Measurements from ENCODE around the gene TBX2.
"Not testable (repeated sequence)": the region's sequence is repeated elsewhere in the genome, so short reads cannot be mapped to it uniquely, and the experiment has no call there.

Gene TBX2

DNA sequence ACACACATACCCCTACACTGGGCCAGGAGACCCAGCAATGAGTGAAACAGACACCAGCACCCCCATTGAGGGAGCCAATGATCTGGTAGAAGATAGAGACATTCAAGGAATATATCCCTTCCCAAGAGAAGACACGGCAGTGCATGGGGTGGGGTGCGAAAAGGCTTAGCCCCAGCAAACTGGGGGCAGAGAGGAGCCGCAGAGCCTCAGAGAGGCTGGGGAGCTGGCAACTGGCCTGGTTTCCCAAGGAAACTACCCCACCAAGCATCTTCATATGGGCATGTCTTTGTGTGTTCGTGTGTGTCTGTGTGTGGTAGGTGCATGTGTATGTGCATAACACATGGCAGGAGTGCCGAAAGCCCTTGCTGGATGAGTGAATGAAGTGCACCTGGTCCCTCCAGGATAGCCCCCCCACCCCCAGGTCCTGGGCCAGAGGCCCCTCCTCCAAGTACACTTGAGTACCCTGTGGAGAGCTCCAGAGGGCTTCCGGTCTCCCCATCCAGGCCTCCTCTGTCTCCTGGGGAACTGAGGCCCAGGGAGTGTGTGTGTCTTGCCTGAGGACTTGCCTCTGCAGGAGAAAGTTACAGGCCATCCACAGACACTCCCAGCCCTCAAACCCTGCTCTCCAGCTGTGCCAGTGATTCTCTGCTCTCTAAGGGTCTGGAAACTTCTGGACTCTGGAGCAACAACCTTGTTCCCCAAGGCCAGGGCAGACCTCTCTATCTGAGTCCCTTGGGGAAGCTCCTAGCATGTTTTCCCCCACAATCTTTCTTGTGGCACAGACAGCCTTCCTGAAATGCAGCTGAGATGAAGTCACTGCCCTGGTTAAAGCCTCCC lies 15.9 kb downstream of the TBX2 start:
- DNase-seq: no peak

DNA sequence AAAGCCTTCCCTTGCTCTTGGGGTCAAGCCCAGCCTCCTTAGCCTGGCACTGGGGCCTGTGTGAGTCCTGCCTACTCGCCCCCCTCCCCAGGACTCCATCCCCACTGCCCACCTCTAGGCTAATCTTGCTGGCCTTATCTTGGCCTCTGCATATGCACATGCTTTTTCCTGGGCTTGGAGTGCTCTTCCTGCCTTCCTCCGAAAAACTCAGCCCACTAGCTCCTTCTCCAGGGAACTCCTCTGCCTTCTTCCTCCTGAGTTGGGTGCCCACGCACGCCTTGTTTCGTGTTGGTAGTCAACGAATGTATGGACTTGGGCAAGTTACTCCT lies 16.5 kb downstream of the TBX2 start:
- no peak for DNase-seq

DNA sequence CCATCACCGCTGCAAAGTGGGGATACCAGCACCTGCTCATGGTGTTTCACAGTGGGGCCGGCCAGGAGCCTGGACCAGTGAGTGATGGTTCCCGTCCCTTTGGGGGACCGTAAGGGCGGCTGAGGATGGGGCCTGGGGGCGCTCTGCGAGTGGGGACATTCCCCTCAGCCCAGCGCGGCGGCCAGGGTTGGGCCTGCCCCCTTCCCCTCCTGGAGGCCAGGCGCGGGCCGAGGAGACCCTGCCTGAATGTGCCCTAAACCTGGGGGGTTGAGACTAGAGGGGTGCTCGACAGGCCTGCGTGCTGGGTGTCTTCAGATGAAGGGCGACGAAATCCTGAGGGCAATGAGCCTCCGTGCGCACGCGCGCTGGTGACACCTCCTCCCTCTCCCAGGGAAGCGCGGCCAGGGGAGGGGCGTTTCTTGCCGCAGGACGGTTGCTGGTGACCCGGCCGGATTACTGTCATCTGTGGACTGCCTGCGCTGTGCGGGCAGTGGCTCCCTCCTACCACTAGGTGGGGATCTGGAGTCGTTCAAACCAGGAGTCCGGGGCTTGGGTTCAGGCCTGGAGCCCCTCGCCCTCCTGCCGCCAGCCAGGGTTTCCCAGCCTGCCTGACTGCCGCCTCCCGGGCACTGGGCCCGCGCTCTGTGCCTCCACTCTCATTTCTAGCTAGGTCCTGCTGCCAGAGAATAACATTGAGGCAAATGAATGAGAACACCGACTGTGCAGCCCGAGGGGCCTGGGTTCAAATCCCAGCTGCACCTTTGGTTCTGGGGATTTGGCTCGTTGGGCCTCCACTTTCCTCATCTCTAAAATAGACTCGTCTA lies 17.1 kb downstream of the TBX2 start:
- peak; percentile 68 to 84 for DNase-seq

DNA sequence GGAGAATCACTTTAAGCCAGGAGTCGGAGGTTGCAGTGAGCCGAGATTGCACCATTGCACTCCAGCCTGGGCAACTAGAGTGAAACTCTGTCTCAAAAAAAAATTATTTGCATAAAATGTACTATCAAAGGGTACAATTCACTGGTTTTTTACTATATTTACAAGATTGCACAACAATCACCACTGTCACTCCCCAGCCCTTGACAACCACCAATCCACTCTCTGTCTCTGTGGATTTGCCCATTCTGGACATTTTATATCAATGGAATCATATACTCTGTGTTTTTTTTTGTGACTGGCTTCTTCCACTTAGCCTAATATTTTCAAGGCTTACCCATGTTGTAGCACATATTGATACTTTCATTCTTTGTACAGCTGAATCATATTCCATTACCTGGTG lies 18.8 kb downstream of the TBX2 start:
- DNase-seq: no peak

DNA sequence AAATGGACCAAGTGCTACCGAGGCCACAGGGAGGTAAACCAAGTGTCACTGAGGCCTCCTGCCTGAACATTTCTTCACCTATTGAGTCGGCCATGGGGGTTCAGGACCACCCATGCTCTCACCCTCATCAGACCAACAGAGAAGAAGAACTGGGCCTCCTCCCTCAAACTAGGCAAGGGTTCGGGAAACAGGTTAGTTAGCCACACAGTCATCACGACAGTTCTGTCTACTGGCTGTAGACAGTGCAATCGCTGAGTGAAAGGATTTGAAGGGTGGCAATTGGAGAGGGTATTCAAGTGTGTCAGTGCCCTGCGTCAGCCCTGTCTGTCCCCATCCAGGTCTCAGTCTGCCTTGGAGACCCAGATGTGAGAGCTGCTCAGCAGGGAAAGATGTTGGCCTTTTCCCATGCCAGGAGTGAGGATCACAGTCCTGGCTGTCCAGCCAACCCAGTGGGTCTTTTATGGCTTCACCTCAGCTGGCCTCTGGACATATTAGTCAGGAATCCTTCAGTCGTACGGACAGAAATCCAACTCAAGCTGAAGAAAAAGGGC lies 19.9 kb downstream of the TBX2 start:
- DNase-seq: no peak

DNA sequence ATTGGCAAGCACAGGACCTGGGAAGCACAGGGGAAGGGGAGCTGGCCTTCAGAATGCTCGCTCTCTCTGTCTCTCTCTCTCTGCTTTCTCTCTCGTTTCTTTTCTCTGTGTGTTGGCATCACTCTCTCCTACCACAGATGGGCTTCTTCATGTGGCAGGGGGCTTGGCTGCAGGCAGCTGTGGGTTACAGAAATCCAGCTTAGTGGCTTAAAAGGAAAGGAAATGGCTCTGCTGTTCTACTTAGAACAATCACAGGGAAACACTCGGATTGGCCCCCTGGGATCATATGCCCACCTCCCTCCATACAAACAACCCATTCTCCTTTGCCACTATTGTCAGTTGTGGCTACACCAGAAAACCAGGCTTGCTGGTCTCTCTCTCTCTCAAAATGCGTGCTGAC lies 20.4 kb downstream of the TBX2 start:
- DNase-seq: no peak

DNA sequence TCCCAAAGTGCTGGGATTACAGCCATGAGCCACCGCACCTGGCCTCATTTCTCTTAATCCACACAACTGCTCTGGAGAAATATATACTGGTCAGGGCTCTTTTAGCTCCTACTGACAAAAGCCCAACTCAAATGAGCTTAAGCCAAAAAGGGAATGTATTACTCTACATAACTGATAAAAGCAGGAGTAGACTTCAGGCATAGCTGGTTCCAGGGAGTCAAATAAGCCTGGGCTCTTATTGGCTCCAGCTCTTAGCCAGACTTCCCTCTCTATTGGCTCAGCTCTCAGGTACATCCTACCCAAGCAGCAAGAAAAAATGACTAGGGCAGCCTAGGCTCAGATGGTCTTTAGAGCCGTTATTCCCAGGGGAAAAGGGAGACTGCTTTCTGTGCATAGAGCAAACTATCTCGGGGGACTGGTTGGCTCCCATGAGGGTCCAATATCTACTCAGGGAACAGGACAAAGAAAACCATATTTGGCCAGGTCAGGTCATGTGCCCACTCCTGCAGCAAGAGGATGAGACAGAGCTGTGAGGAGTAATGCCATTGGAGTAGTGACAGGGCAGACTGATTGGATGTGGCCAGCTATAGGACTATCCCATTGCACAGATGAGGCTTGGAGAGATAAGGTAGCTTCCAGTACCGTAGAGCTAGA lies 21.2 kb downstream of the TBX2 start:
- no peak for DNase-seq

DNA sequence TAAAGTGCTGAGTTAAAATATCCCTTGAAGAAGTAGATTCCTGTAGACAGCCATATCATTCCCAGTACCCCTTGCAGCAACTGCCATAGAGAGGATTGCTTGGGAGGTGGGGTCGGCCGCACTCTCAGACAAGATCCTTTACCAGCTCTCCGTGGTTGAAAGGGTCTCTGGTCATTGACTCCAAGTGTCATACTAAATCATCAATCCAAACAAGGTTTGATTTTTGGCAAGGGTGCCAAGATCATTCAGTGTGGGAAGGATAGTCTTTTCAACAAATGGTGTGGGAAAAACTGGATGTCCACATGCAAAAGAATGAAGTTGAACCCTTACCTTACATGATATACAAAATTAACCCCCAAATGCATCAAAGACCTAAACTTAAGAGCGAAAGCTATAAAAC lies 21.8 kb downstream of the TBX2 start:
- DNase-seq: no peak

DNA sequence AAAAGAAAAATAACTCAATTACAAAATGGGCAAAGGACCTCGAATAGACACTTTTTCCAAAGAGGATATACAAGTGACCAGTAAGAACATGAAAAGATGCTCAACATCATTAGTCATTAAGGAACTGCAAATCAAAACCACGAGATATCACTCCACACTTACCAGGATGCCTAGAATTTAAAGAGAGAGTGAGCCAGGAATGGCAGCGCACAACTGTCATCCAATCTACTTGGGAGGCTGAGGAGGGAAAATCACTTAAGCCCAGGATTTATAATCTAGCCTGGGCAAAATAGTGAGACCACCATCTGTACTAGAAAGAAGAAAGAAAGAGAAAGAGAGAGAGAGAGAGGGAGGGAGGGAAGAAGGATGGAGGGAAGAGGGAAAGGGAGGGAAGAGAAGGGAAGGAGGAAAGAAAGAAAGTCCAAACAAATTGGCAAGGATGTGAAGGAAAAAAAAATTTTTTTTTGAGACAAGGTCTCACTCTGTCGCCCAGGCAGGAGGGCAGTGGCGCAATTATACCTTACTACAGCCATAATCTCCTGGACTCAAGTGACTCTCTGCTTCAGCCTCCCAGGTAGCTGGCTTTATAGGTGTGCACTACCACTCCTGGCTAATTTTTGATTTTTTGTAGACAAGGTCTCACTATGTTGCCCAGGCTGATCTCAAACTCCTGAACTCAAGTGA lies 22.6 kb downstream of the TBX2 start:
- DNase-seq: no peak

DNA sequence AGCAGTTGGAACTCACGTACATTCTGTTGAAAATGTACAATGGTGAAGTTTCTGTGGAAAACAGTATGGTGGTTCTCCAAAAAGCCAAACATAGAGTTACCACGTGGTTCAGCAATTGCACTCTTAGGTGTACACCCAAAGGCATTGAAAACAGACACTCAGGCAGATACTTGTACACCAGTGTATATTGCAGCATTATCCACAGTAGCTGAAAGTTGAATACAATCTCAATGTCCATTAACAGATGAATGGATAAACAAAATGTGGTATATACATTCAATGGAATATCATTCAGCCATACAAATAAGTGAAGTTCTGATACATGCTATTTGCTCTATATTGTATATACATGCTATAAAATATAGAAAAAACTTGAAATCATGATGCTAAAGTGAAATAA lies 23.2 kb downstream of the TBX2 start:
- DNase-seq: no peak

DNA sequence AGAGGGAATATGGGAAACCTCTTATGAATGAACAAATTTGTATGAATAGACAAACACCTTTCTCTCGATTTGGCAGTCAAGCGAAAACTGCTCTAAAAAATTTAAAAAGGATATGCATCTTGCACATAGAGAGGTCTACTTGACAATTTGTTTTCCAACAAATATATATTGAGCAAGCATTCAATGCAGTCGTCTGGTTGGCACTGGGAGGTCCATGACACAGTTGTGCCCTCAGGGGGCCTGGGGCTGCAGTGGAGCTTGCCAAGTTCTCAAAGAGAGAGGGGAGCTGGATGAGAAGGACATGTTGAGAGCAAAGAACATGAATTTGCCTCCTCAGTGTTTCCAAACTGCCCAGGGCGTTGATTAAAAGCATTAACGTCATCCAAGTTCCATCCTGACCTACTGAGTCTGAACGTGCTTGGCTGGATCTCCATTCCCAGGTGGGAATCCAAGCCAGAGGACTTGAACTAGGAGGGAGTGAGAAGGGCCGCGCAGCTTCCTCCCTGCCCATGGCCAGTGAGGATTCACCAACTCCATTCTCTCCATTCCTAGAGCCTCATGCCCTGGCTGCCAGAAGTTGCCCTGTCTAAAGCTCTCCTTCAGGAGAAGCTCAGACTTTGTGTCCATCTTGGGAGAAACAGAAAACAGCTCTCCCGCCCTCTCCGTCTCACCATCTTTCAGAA lies 24.5 kb downstream of the TBX2 start:
- no peak for DNase-seq

DNA sequence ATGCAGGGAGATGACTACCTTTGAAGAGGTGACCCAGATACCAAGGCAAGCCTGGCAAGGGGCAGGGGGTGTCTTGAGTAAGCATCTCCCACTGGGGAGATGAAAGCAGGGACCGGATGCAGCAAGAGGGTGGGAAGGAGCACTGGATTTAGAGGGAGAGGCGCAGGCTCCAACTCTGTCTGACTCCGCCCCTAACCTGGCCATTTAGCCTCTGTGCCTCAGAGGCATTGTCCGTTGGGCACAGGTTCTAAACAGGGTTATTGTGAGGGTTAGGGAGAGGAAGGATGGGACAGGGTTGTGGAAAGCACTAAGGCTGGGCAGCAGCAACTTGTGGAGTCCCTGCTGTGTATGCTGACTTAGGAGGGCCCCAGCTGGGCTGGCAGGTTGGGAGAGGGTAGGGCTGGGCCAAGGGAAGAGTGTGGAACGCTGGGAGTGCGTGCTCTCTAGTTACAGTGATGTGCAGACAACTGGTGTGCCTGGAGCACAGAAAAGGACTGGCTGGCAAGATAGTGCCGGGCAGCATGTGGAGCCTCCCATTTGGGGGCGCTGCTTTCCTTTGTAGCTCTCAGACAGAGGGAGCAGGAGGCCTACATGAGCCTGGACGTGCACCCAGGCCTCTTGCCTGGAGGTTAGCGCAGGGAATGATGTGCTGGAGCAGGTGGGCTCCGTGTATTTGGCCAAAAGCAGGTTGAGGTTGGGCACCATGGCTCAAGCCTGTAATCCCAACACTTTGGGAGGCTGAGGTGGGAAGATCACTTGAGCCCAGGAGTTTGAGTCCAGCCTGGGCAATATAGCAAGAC lies 26.2 kb downstream of the TBX2 start:
- no peak for DNase-seq

DNA sequence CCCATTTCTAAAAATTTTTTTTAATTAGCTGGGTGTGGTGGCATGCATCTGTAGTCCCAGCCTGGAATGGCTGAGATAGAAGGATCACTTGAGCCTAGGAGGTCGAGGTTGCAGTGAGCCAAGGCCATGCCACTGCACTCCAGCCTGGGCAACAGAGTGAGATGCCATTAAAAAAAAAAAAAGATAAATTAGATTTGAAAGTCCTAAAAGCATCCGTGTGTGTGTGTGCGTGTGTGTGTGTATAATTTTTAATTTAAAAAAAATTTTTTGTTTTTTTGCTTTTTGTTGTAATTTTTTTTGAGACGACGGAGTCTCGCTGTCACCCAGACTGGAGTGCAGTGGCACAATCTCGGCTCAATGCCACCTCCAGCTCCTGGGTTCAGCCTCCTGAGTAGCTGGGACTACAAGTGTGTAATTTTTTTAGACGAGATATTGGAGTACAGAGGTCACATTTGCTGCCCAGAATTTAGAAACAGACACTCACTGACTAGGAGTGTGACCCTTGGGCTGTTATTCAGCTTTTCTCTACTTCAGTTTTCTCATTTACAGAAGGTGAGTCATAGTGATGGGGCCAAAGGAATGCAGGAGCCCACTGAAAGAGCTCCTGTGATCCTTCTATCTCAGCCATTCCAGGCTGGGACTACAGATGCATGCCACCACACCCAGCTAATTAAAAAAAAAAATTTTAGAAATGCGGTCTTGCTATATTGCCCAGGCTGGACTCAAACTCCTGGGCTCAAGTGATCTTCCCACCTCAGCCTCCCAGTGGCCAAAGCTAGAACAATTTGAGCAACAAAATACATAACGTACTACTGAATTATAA lies 27.1 kb downstream of the TBX2 start:
- DNase-seq: no peak

DNA sequence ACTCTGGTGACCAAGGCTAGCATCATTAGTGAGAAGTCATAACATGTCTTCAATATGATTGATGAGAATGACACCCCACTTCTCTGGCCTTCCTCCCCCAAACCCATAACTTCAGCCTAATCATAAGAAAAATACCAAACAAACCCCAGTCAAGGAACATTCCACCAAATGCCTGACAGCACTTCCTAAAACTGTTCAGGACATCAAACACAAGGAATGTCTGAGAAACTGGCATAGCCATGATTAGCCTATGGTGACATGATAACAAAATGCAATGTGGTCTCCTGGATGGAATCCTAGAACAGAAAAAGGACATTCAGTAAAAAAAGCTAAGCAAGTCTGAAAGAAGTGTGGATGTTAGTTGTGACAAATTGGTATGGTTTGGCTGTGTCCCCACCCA lies 27.9 kb downstream of the TBX2 start:
- DNase-seq: no peak

DNA sequence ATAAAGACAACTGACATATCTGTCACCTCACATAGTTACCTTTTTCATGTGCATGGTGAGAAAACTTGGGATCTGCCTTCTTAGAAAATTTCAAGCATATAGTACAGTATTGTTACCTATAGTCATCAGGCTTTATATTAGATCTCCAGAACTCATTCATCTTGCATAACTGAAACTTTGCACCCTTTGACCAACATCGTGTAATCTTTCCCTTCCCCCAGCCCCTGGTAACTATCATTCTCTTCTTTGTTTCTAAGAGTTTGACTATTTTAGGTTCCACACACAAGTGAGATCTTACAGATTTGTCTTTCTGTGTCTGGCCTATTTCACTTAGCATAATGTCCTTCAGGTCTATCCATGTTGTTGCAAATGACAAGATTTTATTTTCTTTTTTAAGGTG lies 29.6 kb downstream of the TBX2 start:
- no peak for DNase-seq

DNA sequence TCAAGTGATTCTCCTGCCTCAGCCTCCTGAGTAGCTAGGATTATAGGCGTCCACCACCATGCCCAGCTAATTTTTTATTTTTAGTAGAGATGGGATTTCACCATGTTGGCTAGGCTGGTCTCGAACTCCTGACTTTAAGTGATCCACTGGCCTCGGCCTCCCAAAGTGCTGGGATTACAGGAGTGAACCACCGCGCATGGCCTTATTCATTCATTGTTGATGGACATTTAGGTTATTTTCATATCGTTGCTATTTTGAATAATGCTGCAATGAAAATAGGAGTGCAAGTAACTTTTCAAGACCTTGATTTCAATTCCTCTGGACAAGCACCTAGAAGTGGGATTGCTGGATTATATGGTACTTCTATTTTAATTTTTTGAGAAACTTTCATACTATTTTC lies 30.2 kb downstream of the TBX2 start:
- not testable (repeated sequence) for DNase-seq

DNA sequence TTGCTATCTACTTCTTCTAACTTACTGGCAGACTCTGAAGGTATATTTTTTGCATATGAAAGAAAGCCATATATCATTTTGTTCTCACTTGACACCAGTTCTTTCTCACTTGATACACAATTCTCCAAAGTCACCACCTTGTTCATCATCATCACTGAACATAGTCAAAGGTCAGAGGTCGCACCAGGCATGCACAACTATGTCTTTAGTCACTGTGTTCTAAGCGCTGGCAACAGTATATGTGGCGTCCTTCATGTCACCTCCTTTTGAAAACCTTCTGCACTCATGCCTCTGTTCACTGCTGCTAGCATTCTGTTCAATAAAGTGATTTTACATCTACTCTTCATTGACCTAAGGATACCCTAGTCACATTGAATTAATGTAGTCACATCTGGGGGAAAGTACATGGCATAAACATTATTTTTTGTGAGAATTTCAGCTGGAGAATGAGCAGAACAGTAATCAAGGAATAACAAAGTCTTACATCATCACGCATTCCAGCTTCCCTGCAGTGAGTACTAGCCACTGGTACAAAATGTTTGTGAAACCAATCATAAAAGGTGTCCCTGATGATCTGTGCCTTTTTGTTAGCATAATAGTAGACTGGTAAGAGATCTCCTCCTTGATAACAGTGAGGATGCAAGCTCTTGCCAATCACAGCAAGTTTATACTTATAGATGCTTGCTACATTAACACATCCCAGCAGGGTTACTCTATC lies 32.1 kb downstream of the TBX2 start:
- no peak for DNase-seq

DNA sequence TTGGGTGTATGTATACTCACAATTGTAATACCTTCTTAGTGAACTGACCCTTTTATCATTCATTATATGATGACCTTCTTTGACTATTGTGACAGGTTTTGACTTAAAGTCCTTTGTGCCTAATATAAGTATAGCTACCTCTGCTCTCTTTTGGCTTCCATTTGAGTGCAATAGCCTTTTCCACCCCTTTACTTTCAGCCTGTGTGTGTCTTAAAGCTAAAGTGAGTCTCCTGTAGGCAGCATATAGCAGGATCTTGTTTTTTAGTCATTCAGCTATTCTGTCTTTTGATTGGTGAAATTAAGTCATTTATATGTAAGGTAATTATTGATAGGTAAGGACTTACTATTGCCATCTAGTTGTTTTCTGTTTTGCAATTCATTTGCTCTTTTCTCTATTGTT lies 36.6 kb downstream of the TBX2 start:
- DNase-seq: no peak

DNA sequence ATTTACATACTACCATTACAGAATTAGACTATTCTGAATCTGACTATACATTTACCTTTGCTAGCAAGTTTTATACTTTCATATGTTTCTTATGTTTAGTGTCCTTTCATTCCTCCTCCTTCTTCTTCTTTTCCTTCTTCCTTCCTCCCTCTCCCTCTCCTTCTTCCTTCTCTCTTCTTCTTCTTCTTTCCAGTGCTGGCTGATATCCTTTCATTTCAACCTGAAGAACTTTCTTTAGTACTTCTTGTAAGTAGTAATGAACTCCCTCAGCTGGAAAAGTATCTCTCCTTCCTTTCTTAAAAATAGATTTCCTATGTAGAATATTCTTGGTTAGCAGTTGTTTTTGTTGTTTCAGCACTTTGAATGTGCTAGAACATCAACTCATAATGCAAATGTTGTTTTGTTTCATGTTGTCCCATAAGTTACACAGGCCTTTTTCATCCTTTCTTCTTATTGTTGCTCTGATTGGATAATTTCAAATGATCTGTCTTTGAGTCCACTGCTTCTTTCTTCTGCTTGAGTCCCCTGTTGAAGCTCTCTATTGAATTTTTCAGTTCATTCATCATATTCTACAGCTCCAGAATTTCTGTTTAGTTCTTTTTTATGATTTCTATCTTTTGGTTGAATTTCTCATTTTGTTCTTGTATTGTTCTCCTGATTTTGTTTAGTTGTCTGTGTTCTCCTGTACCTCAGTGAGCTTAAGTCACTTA lies 37.5 kb downstream of the TBX2 start:
- DNase-seq: no peak

Measured in NCI-H446 (cell line).